HepG2 (cell line): ENCODE results near the gene MAP2K1. TPM values are rescaled to one million over a fixed set of nuclear protein-coding genes. Genes with fewer than 3 reads are reported as not detected.
A peak's percentile ranks its signal among the peaks of the same experiment; 100 is the strongest.

ENCODE experiments used
- BATF2 ChIP-seq: sonication (generic); formaldehyde crosslinking; IDR thresholded peaks from 2 replicates; pipeline ENCODE4 v1.8.0; 2022; ENCODE audit warnings: mild to moderate bottlenecking, missing genetic modification reagents, moderate library complexity
- CCDC6 ChIP-seq: sonication (generic); formaldehyde crosslinking; IDR thresholded peaks from 2 replicates; pipeline ENCODE4 v1.8.1; 2022; ENCODE audit warnings: mild to moderate bottlenecking, missing genetic modification reagents, moderate library complexity
- CREBL2 ChIP-seq: sonication (generic); formaldehyde crosslinking; IDR thresholded peaks from 2 replicates; pipeline ENCODE4 v1.8.1; 2023; ENCODE audit warnings: missing genetic modification reagents, mild to moderate bottlenecking, borderline replicate concordance
- HDAC1 ChIP-seq: sonication (generic); formaldehyde crosslinking; IDR thresholded peaks from 2 replicates; pipeline ENCODE4 v1.5.1; 2020; ENCODE audit warnings: mild to moderate bottlenecking, missing genetic modification reagents
- HDAC6 ChIP-seq: fragments of 200-600 bp; sonication (generic); IDR thresholded peaks from 2 replicates; pipeline ENCODE4 v1.7.0; 2017; ENCODE audit warnings: mild to moderate bottlenecking, antibody characterized with exemption, low read length, low read depth
- KDM3A ChIP-seq: IDR thresholded peaks from 2 replicates; pipeline ENCODE4 v1.6.1; 2018; ENCODE audit warnings: low read depth, missing compliant biosample characterization
- NCOA5 ChIP-seq: sonication (generic); formaldehyde crosslinking; IDR thresholded peaks from 2 replicates; pipeline ENCODE4 v1.4.0; 2020; ENCODE audit warnings: missing genetic modification reagents
- PBX3 ChIP-seq: sonication (generic); formaldehyde crosslinking; IDR thresholded peaks from 2 replicates; pipeline ENCODE4 v1.8.1; 2023; ENCODE audit warnings: missing genetic modification reagents, inconsistent platforms, borderline replicate concordance
- PHF5A ChIP-seq: IDR thresholded peaks from one replicate; pipeline ENCODE4 v1.6.1; 2018; ENCODE audit warnings: low read depth, missing genetic modification reagents; ENCODE audit not compliant: unreplicated experiment
- PRDM4 ChIP-seq: sonication (generic); formaldehyde crosslinking; IDR thresholded peaks from 2 replicates; pipeline ENCODE4 v1.9.0; 2021; ENCODE audit warnings: missing genetic modification reagents, borderline replicate concordance
- RBFOX2 ChIP-seq: fragments of 200-400 bp; formaldehyde crosslinking; IDR thresholded peaks from 2 replicates; pipeline ENCODE4 v1.6.1; 2017; ENCODE audit warnings: low read depth, mild to moderate bottlenecking, low read length
- RNF2 ChIP-seq: fragments of 450-650 bp; conservative IDR thresholded peaks from 2 replicates; pipeline ENCODE4 v1.6.1; 2016; ENCODE audit warnings: low read depth
- SMYD3 ChIP-seq: sonication (generic); formaldehyde crosslinking; IDR thresholded peaks from 2 replicates; pipeline ENCODE4 v1.8.1; 2023; ENCODE audit warnings: mild to moderate bottlenecking, missing genetic modification reagents
- TEF ChIP-seq: sonication (generic); formaldehyde crosslinking; IDR thresholded peaks from 2 replicates; pipeline ENCODE4 v1.5.0; 2020; ENCODE audit warnings: missing genetic modification reagents
- TMF1 ChIP-seq: sonication (generic); formaldehyde crosslinking; IDR thresholded peaks from 2 replicates; pipeline ENCODE4 v1.8.1; 2022; ENCODE audit warnings: low read depth, missing genetic modification reagents
- TP53 ChIP-seq: sonication (generic); formaldehyde crosslinking; conservative IDR thresholded peaks from 2 replicates; pipeline ENCODE4 v1.4.0; 2020; ENCODE audit warnings: missing genetic modification reagents
- ZFP91 ChIP-seq: sonication (generic); formaldehyde crosslinking; IDR thresholded peaks from 2 replicates; pipeline ENCODE4 v1.9.0; 2022; ENCODE audit warnings: missing genetic modification reagents, mild to moderate bottlenecking, borderline replicate concordance
- ZGPAT ChIP-seq: IDR thresholded peaks from 2 replicates; pipeline ENCODE4 v1.6.1; 2016; ENCODE audit warnings: mild to moderate bottlenecking
- ZMYM4 ChIP-seq: sonication (generic); formaldehyde crosslinking; IDR thresholded peaks from 2 replicates; pipeline ENCODE4 v1.8.1; 2023; ENCODE audit warnings: mild to moderate bottlenecking, missing genetic modification reagents
- ZNF580 ChIP-seq: IDR thresholded peaks from 2 replicates; pipeline ENCODE4 v1.6.1; 2016; ENCODE audit warnings: low read depth, borderline replicate concordance
- polyA plus RNA-seq, 8 experiments: library from polyadenylated mRNA; depleted of rRNA in 3 of 8; stranded (reverse) in 7 of 8; unstranded in 1 of 8; fragments of >200 nt; fragmentation: Illumina TruSeq in 4 of 8; extraction: Trizol in 4 of 8; gene quantifications; 2 replicates each; pipeline versions ENCODE4 v1.2.1 to v1.2.3, GENCODE V29; 2011 to 2016; ENCODE audit warnings: low read depth in 4 of 8, missing spikeins in 1 of 8, mixed read lengths in 1 of 8; ENCODE audit not compliant: insufficient read depth in 1 of 8
- total RNA-seq, 5 experiments: library from RNA; depleted of rRNA; stranded (reverse); fragments of >200 nt; fragmentation: Illumina TruSeq; extraction: Trizol; gene quantifications; 2 replicates each; pipeline ENCODE4 v1.2.3, GENCODE V29; 2016; ENCODE audit warnings: low read depth in 1 of 5

Gene MAP2K1
- total and polyA plus RNA-seq, 2 of the 13 experiments (the other 11 are each of a cell fraction or from before 2014, with no cell fraction given), result 24.1 to 49.2 TPM

- no peak for TF ChIP-seq PBX3 (CRISPR knock-in tag)
- peak; percentile 52; the same call in 1 of the 2 replicates for TF ChIP-seq ZGPAT (CRISPR knock-in tag)
- TF ChIP-seq ZFP91 (CRISPR knock-in tag), result no peak
- no peak for TF ChIP-seq ZNF580 (CRISPR knock-in tag)
- TF ChIP-seq TMF1 (CRISPR knock-in tag), result no peak
- TF ChIP-seq HDAC6, result no peak
- no peak for TF ChIP-seq BATF2 (CRISPR knock-in tag)
- TF ChIP-seq RNF2, result no peak
- no peak for TF ChIP-seq CREBL2 (CRISPR knock-in tag)
- no peak for TF ChIP-seq TP53 (CRISPR knock-in tag)
- no peak; the same call in 1 of the 2 replicates for TF ChIP-seq HDAC1
- no peak for TF ChIP-seq RBFOX2
- no peak for TF ChIP-seq KDM3A
- no peak for TF ChIP-seq PRDM4 (CRISPR knock-in tag)
- TF ChIP-seq ZMYM4 (CRISPR knock-in tag), result peak; percentile 36; the same call in 1 of the 2 replicates
- no peak for TF ChIP-seq TEF (CRISPR knock-in tag)
- TF ChIP-seq SMYD3 (CRISPR knock-in tag), result no peak
- peak; percentile 72 for TF ChIP-seq PHF5A (CRISPR knock-in tag)
- TF ChIP-seq CCDC6 (CRISPR knock-in tag), result no peak
- TF ChIP-seq NCOA5 (CRISPR knock-in tag), result no peak
Measured at GRCh38 chr15:66452971-66453580, 66.4 kb downstream of the MAP2K1 start (continued).
